Measurements from ENCODE around the gene RAPGEF2.

DNA sequence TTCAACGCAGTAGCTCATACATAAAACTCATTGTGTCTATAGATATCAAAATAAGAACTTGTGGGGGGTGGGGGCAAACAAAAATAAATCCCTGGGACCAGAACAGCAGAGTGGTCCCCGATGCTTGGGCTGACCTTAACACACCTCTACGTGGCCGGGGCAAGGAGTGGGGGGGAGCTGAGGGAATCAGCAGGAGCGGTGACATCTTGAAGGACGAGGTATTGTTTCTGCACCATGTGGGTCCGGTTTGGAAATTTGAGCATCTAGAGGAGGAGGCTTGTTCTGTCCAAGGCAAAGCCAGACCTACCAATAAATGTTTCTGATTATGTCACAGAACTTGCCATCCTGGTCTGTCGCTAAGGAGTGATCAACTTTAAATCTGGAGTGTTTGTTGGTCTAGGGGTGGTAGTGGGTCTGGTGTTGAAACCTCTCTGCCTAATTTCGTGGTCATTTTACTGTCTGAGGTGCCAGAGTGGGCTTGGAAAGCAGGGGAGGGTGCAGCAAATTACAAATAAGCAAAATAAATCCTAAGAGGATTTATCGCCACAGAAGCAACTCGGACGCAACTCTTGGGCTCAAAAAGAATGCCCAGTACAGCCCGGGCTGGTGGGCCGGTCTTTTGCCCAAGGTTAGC lies 774 bp upstream of the RAPGEF2 start:
- TF ChIP-seq, protein P1, sequence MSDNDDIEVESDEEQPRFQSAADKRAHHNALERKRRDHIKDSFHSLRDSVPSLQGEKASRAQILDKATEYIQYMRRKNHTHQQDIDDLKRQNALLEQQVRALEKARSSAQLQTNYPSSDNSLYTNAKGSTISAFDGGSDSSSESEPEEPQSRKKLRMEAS (IDR thresholded peaks at IDR 0.05; ENCODE audit: low read depth, low read length): no peak
- TF ChIP-seq, protein P2, sequence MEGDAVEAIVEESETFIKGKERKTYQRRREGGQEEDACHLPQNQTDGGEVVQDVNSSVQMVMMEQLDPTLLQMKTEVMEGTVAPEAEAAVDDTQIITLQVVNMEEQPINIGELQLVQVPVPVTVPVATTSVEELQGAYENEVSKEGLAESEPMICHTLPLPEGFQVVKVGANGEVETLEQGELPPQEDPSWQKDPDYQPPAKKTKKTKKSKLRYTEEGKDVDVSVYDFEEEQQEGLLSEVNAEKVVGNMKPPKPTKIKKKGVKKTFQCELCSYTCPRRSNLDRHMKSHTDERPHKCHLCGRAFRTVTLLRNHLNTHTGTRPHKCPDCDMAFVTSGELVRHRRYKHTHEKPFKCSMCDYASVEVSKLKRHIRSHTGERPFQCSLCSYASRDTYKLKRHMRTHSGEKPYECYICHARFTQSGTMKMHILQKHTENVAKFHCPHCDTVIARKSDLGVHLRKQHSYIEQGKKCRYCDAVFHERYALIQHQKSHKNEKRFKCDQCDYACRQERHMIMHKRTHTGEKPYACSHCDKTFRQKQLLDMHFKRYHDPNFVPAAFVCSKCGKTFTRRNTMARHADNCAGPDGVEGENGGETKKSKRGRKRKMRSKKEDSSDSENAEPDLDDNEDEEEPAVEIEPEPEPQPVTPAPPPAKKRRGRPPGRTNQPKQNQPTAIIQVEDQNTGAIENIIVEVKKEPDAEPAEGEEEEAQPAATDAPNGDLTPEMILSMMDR (IDR thresholded peaks at IDR 0.05; ENCODE audit: low read depth, low read length): no peak
- TF ChIP-seq POLR2A (IDR thresholded peaks at IDR 0.05; ENCODE audit: extremely low read depth, insufficient read length): no peak

Measured in NB4 (cell line).